Thymus (tissue), 11 donors: ENCODE data around the gene XIRP2. TPM values are rescaled to one million over a fixed set of nuclear protein-coding genes. Genes with fewer than 3 reads are reported as not detected.

Source experiments
- DNase-seq, 9 donors: peaks; one replicate each; pipeline ENCODE4 v3.0.0-alpha.2; 2013; ENCODE audit warnings: low spot score in 9 of 9, low read depth in 6 of 9, missing footprints in 1 of 9
- H3K27ac ChIP-seq, 2 donors: one replicate each; pipeline ENCODE4 v1.5.1; 2013; ENCODE audit warnings: control low read depth in 1 of 2, low read depth in 1 of 2, low read length in 1 of 2, mild to moderate bottlenecking in 1 of 2, moderate library complexity in 1 of 2
- H3K27me3 ChIP-seq, 2 donors: one replicate each; pipeline ENCODE4 v1.5.1; 2013; ENCODE audit warnings: low read length in 1 of 2; ENCODE audit not compliant: control insufficient read depth in 2 of 2, insufficient read depth in 1 of 2
- H3K36me3 ChIP-seq, 2 donors: one replicate each; pipeline ENCODE4 v1.5.1; 2013; ENCODE audit warnings: low read length in 1 of 2, mild to moderate bottlenecking in 1 of 2, moderate library complexity in 1 of 2; ENCODE audit not compliant: control insufficient read depth in 2 of 2, insufficient read depth in 2 of 2
- H3K4me1 ChIP-seq, 2 donors: one replicate each; pipeline ENCODE4 v1.5.1; 2013; ENCODE audit warnings: low read length in 2 of 2; ENCODE audit not compliant: control insufficient read depth in 2 of 2, insufficient read depth in 2 of 2
- H3K4me3 ChIP-seq, 2 donors: one replicate each; pipeline ENCODE4 v1.5.1; 2013; ENCODE audit warnings: low read length in 2 of 2, control low read depth in 1 of 2, mild to moderate bottlenecking in 1 of 2
- H3K9me3 ChIP-seq, 2 donors: one replicate each; pipeline ENCODE4 v1.5.1; 2013; ENCODE audit warnings: low read length in 1 of 2, mild to moderate bottlenecking in 1 of 2; ENCODE audit not compliant: control insufficient read depth in 2 of 2, insufficient read depth in 1 of 2
- WGBS: extraction: QIAGEN DNeasy Blood & Tissue Kit; methylation state at CpG from one replicate; pipeline ENCODE4 v1.1.7; 2013; 5-methylcytosine and 5-hydroxymethylcytosine counted together
- polyA plus RNA-seq: library from polyadenylated mRNA; stranded (reverse); fragments of 200-250 nt; gene quantifications from one replicate; pipeline ENCODE4 v1.2.3, GENCODE V29; 2013
- total RNA-seq: library from RNA; stranded (reverse); fragments of 120-200 nt; gene quantifications from one replicate; pipeline ENCODE4 v1.2.4, GENCODE V29; 2013
- donor health status: healthy.

Gene XIRP2
- total and polyA plus RNA-seq, 2 donors = 0.14 to 0.21 TPM

DNA sequence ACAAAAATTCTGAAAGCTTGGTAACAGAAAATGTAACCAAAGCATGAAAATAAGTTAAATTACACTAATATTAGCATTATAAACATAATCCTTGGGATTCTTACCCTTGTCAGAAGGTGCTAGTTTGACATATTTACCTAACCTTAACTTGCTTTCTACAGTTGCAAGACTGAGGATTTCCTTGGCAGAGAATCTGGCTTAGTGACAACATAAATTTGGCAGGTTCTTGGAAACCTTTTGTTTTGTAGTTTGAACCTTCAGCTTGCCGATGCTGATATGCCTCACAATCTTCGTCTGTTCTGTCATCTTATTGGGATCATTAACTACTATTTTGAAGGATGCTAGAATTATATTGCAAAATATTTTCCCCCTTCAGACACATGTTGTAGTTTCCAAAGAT, 3.4 kb downstream of the XIRP2 start:
- H3K4me3 ChIP-seq = no peak overlapping the region
- H3K27ac ChIP-seq = no peak overlapping the region
- no peaks in the 10 kb centered on the region for H3K27me3 ChIP-seq
- no peak for DNase-seq
- H3K36me3 ChIP-seq = no peaks in the 10 kb centered on the region
- no peaks in the 10 kb centered on the region for H3K9me3 ChIP-seq
- WGBS = 80% methylated on average over 2 of the region's 2 CpGs
- no peaks in the 10 kb centered on the region for H3K4me1 ChIP-seq

DNA sequence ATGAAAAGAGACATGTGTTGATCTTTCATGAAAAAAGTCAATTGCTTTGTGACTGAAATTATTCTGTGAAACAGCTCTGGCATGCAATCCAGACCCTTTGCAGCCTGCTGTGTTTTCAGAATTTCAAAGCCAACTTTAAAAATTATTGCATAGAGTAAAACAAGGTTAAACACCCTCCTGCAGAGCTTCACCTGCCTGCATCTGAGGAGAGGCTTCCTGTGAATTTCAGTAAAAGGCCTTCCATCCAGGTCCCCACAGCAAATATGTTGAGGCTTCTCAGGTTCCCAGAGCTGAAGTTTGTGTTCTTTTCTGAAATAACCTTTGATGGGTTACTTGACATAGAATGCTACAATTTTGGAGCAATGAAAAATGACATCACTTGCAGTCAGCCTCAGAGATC, 4.1 kb downstream of the XIRP2 start:
- Histone ChIP-seq H3K27ac (no peak overlapping the region), H3K4me1 (no peaks in the 10 kb centered on the region), H3K4me3 (no peak overlapping the region), H3K9me3 (no peaks in the 10 kb centered on the region), H3K36me3 (no peaks in the 10 kb centered on the region), H3K27me3 (no peaks in the 10 kb centered on the region)
- DNase-seq = no peak

DNA sequence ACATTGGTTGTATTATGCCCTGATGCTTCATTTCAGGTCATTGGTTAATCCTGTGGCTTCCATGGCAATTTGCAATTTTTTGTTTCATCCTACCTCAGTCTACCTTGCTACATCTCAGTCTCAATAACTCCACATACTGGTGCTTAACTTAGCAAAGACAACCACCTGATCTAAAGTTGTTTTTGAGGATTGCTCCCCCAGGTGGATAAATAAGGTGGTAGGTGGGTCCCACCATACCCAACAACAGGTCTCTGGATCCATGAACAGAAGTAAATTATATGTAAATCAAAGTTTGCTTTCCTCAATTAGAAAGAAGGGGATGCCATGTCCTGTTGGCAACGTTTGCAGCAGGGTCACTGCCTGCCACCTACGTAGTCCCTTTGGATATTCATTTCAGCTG, 7.0 kb downstream of the XIRP2 start:
- DNase-seq = peak in 3 of 9 donors; percentile 2 to 28 (median 11)
- Histone ChIP-seq H3K27ac (no peak overlapping the region), H3K27me3 (no peaks in the 10 kb centered on the region), H3K36me3 (no peaks in the 10 kb centered on the region), H3K4me1 (no peaks in the 10 kb centered on the region), H3K4me3 (no peak overlapping the region), H3K9me3 (no peaks in the 10 kb centered on the region)
- WGBS = 93% methylated on average over 2 of the region's 2 CpGs

DNA sequence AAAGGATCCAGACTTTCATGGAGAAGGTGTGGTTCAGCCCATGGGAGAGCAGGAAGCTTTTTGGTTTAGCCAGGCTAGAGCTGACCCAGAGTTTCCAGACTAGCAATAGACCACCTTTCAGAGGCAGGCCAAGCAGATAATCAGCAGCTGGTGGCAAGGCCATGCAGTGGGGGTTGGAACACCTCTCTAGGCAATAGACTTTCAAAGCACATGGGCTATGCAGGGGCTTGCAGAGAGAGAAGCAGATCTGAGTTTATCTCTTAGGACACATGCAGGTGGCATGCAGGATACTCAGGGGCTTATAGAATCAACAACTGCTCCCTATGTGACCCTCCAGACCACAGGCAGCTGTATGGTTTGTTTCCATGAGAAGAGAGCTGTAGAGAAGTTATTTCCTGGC, 9.4 kb downstream of the XIRP2 start:
- H3K4me1 ChIP-seq = no peaks in the 10 kb centered on the region
- H3K27me3 ChIP-seq = no peaks in the 10 kb centered on the region
- DNase-seq = no peak
- H3K4me3 ChIP-seq = no peak overlapping the region
- no peaks in the 10 kb centered on the region for H3K36me3 ChIP-seq
- no peaks in the 10 kb centered on the region for H3K9me3 ChIP-seq
- no peak overlapping the region for H3K27ac ChIP-seq

DNA sequence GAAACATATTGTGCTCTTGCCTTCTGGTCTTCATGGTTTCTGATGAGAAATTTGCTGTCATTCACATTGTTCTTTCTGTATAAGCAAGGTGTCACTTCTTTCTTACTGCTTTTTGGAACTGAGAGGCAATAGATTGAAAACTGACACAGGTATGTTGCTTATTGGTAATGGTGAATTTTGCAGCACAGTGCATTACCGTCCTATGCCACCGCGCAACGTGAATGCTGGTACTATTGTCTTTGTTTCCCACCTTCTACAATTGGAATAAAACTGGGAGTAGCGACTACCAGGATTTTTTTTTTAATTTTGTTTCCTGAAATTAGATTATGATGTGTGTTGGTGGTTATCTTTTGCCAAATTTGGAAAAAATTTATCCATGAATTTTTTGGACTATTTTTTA, 11.4 kb downstream of the XIRP2 start:
- Histone ChIP-seq H3K36me3 (no peaks in the 10 kb centered on the region), H3K4me1 (no peaks in the 10 kb centered on the region), H3K27me3 (no peaks in the 10 kb centered on the region), H3K27ac (no peak overlapping the region), H3K4me3 (no peak overlapping the region), H3K9me3 (no peaks in the 10 kb centered on the region)
- no peak for DNase-seq
- WGBS = 97% methylated on average over 5 of the region's 5 CpGs

DNA sequence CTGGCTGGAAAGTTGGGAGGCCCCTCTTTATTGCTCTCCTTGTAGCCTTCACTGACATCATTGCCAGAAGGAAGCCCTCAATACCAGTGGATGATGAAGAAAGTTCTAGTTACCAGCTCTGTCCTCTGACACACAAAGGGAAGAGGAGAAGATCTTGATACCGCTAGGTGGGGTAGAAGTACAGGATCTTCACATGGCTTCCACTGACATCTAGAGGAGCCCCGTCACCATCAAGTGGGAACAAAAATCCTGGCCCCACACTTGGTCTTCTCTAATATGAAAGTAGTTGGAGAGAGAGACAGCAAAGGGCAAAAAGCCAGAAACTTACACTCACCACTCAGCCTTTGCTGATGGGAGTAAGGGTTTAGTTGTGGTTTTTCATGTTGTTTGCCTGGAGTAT, 12.4 kb downstream of the XIRP2 start:
- H3K27me3 ChIP-seq = no peaks in the 10 kb centered on the region
- no peak overlapping the region for H3K4me3 ChIP-seq
- no peak overlapping the region for H3K27ac ChIP-seq
- no peaks in the 10 kb centered on the region for H3K4me1 ChIP-seq
- H3K36me3 ChIP-seq = no peaks in the 10 kb centered on the region
- DNase-seq = peak in 2 of 9 donors; percentile 4 to 8
- no peaks in the 10 kb centered on the region for H3K9me3 ChIP-seq
- 95% methylated on average over 2 of the region's 2 CpGs for WGBS

DNA sequence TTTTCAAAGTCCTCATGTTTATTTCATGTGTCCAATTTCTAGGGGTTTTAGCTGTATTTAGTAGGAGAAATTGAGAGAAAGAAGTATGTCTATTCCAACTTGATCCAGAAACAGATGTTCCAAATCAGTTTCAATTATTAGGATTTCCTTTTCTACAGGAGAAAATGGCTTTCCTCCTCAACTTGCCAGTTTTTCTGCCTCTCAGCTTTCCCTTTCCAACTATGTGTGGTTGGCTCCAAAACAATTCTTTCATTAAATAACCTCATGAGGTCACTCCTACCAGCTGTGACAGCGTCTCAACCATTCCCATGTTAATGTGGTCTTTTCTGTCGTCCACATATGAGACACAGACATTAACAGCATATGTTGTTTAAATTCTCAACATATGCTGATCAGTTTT, 13.1 kb downstream of the XIRP2 start:
- WGBS = 94% methylated on average over 2 of the region's 2 CpGs
- Histone ChIP-seq H3K4me1 (no peaks in the 10 kb centered on the region), H3K4me3 (no peak overlapping the region), H3K27me3 (no peaks in the 10 kb centered on the region), H3K36me3 (no peaks in the 10 kb centered on the region), H3K9me3 (no peaks in the 10 kb centered on the region), H3K27ac (no peak overlapping the region)
- no peak for DNase-seq

DNA sequence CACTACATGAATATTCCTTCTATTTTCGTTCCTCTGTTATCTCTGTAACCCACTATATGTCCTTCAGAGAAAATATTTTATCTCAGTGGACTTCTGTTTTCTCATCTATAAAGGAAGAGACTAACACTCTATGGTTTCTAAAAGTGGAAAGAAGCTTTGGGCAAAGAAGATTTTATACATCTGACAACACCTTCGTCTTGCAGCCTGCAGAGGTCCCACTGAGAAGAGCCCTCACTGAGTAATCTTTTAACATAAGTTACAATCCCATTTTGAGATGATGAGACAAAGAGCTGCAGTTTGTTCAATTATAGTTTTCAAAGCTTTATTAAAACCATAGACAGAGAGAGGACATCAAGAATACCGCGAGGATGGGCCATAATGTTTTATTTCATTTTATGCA, 28.7 kb downstream of the XIRP2 start:
- WGBS = 94% methylated on average over 4 of the region's 4 CpGs

DNA sequence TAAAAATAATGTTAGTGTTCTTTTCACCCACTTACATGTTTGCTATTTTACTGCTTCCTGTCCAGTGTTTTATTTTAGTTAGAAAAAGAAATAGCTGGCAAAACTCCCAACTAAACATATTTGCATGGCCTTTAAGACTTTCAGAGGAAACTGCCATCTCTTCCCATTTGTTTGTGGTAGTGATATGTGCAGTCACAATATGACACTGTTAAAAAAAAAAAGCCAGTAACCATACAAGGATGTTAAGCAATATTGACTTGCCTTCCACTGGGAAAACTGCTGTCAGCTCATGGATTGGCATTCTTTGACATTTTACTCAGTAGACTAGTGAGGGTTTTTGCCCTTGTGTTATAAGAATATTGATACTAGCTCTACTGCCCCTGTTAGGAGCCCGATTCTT, 29.1 kb downstream of the XIRP2 start:
- WGBS = 88% methylated on average over 1 of the region's 1 CpG
- no peak for DNase-seq
- Histone ChIP-seq H3K27ac (no peak overlapping the region), H3K4me3 (no peak overlapping the region), H3K9me3 (no peaks in the 10 kb centered on the region), H3K36me3 (no peaks in the 10 kb centered on the region), H3K4me1 (no peaks in the 10 kb centered on the region), H3K27me3 (no peaks in the 10 kb centered on the region)

More for the DNA sequence above, 28.7 kb downstream of the XIRP2 start:
- Histone ChIP-seq H3K36me3 (no peaks in the 10 kb centered on the region), H3K4me3 (no peak overlapping the region), H3K27me3 (no peaks in the 10 kb centered on the region), H3K9me3 (no peaks in the 10 kb centered on the region), H3K27ac (no peak overlapping the region), H3K4me1 (no peaks in the 10 kb centered on the region)
- no peak for DNase-seq

DNA sequence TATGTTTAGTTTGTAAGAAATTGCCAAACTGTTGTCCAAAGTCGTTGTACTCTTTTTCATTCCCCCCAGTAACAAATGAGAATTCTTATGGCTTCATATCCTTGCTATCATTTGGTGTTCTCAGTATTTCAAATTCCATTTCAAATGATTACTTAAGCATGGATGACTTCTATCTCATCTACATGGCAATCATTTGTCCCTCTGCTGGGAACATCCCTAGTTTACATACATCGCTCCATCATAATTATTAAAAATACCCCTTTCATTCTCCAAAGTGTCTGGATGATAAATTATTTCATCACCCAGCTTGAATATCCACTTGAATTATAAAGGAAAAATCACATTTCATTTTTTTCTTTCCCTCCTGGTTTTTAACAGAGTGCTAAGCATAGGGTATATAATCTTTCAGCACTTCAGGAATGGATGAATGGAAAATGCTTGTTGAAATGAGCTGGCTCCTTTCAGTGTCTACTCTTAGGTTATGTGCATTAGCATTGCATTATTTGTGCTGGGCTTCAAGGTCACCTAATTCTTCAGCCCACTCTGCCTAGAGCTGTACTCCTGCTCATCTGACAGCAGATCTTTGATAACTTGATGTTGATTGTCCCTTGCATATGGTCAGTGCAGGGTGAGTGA, 33.1 kb downstream of the XIRP2 start:
- 97% methylated on average over 2 of the region's 2 CpGs for WGBS
- no peak overlapping the region for H3K27ac ChIP-seq
- DNase-seq = no peak
- H3K4me1 ChIP-seq = no peaks in the 10 kb centered on the region
- H3K4me3 ChIP-seq = no peak overlapping the region
- H3K36me3 ChIP-seq = no peaks in the 10 kb centered on the region
- no peaks in the 10 kb centered on the region for H3K27me3 ChIP-seq
- H3K9me3 ChIP-seq = no peaks in the 10 kb centered on the region
